Tibial nerve (tissue), 4 donors: ENCODE data around the gene THRA.

Experiments used
- EP300 ChIP-seq, 2 donors: sonication (generic); formaldehyde crosslinking; IDR thresholded peaks; one replicate each; pipeline ENCODE4 v1.6.1; 2017; ENCODE audit warnings: antibody characterized with exemption in 2 of 2, mild to moderate bottlenecking in 1 of 2
- POLR2A ChIP-seq, 2 donors: fragments of 450-650 bp; IDR thresholded peaks; one replicate each; pipeline ENCODE4 v1.6.1; 2017; ENCODE audit warnings: antibody characterized with exemption in 2 of 2, mild to moderate bottlenecking in 2 of 2, moderate library complexity in 2 of 2
- TF ChIP-seq, protein P1 (sequence below), 5 experiments: fragments of 200-600 bp in 3 of 5; fragments of 450-650 bp in 2 of 5; sonication (generic) in 3 of 5; IDR thresholded peaks; one replicate each; pipeline ENCODE4 v1.5.1; 2016 to 2019; ENCODE audit warnings: antibody characterized with exemption in 5 of 5, mild to moderate bottlenecking in 3 of 5, moderate library complexity in 2 of 5

DNA sequence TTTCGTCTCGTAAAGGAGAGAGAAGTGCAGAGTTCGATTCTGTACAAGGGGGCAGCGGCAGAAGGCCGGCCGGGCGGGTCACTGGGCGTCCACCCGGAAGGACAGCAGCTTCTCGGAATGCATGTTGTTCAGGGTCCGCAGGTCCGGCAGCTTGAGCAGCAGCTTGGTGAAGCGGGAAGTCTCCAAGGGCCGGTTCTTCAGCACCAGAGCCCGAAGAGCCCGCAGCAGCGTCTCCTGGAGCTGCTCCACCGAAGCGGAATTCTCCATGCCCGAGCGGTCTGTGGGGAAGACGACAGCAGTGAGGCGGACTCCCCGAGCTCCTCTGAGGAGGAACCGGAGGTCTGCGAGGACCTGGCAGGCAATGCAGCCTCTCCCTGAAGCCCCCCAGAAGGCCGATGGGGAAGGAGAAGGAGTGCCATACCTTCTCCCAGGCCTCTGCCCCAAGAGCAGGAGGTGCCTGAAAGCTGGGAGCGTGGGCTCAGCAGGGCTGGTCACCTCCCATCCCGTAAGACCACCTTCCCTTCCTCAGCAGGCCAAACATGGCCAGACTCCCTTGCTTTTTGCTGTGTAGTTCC lies 30.3 kb downstream of the THRA start:
- TF ChIP-seq, protein P1, sequence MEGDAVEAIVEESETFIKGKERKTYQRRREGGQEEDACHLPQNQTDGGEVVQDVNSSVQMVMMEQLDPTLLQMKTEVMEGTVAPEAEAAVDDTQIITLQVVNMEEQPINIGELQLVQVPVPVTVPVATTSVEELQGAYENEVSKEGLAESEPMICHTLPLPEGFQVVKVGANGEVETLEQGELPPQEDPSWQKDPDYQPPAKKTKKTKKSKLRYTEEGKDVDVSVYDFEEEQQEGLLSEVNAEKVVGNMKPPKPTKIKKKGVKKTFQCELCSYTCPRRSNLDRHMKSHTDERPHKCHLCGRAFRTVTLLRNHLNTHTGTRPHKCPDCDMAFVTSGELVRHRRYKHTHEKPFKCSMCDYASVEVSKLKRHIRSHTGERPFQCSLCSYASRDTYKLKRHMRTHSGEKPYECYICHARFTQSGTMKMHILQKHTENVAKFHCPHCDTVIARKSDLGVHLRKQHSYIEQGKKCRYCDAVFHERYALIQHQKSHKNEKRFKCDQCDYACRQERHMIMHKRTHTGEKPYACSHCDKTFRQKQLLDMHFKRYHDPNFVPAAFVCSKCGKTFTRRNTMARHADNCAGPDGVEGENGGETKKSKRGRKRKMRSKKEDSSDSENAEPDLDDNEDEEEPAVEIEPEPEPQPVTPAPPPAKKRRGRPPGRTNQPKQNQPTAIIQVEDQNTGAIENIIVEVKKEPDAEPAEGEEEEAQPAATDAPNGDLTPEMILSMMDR (IDR thresholded peaks at IDR 0.05) = no peak
- TF ChIP-seq POLR2A (IDR thresholded peaks at IDR 0.05) = no peak
- TF ChIP-seq EP300 (IDR thresholded peaks at IDR 0.05) = no peak
